ENCODE measurements around the gene UGT1A10.
"Not testable (repeated sequence)": the region's sequence is repeated elsewhere in the genome, so short reads cannot be mapped to it uniquely, and the experiment has no call there.

The UGT1A10 gene

GRCh38 chr2:233655943-233656342 is 19.7 kb downstream of the UGT1A10 start:
- not testable (repeated sequence) for H3K4me3 ChIP-seq (ENCODE audit: low read depth in 1 of 2, low read length in 2 of 2); H3K27me3 ChIP-seq (ENCODE audit: low read depth, low read length); H3K9me3 ChIP-seq (ENCODE audit: control insufficient read depth in 1 of 2, low read length in 2 of 2); H3K4me1 ChIP-seq (ENCODE audit: control insufficient read depth in 1 of 2, insufficient read depth in 2 of 2, low read length in 2 of 2); H3K36me3 ChIP-seq (ENCODE audit: control insufficient read depth in 1 of 2, insufficient read depth in 2 of 2, low read length in 2 of 2); H3K27ac ChIP-seq (ENCODE audit: low read length)

- H3K27me3 ChIP-seq (ENCODE audit: low read depth, low read length), result no peaks in the 10 kb centered on the region
- H3K4me1 ChIP-seq (ENCODE audit: control insufficient read depth in 1 of 2, insufficient read depth in 2 of 2, low read length in 2 of 2), result no peaks in the 10 kb centered on the region
- no peaks in the 10 kb centered on the region for H3K36me3 ChIP-seq (ENCODE audit: control insufficient read depth in 1 of 2, insufficient read depth in 2 of 2, low read length in 2 of 2)
- H3K9me3 ChIP-seq (ENCODE audit: control insufficient read depth in 1 of 2, low read length in 2 of 2), result no peaks in the 10 kb centered on the region
- no peak overlapping the region for H3K4me3 ChIP-seq (ENCODE audit: low read depth in 1 of 2, low read length in 2 of 2)
- no peak overlapping the region for H3K27ac ChIP-seq (ENCODE audit: low read length)
Measured at GRCh38 chr2:233656443-233656842, 20.2 kb downstream of the UGT1A10 start.

GRCh38 chr2:233658610-233659009 is 22.4 kb downstream of the UGT1A10 start:
- no peak overlapping the region for H3K4me3 ChIP-seq (ENCODE audit: low read depth in 1 of 2, low read length in 2 of 2)
- no peaks in the 10 kb centered on the region for H3K36me3 ChIP-seq (ENCODE audit: control insufficient read depth in 1 of 2, insufficient read depth in 2 of 2, low read length in 2 of 2)
- H3K27me3 ChIP-seq (ENCODE audit: low read depth, low read length), result no peaks in the 10 kb centered on the region
- H3K4me1 ChIP-seq (ENCODE audit: control insufficient read depth in 1 of 2, insufficient read depth in 2 of 2, low read length in 2 of 2), result no peaks in the 10 kb centered on the region
- H3K27ac ChIP-seq (ENCODE audit: low read length), result no peak overlapping the region
- H3K9me3 ChIP-seq (ENCODE audit: control insufficient read depth in 1 of 2, low read length in 2 of 2), result no peaks in the 10 kb centered on the region

DNA sequence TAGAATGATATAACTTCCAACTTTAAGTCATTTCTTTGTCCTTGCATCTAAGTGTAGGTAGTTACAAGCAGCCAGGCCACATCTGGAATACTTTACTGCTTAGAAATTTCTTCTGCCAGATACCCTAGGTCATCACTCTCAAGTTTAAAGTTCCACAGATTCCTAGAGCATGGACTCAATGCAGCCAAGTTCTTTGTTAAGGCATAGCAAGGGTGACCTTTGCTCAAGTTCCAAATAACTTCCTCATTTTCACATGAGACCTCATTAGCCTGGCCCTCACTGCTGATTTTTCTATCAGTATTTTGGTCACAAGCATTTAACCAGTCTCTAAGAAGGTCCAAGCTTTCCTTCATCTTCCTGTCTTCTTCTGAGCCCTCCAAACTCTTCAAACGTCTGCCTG is 27.7 kb downstream of the UGT1A10 start:
- Histone ChIP-seq H3K4me3 (ENCODE audit: low read depth in 1 of 2, low read length in 2 of 2) (no peak overlapping the region), H3K27me3 (ENCODE audit: low read depth, low read length) (no peaks in the 10 kb centered on the region), H3K36me3 (ENCODE audit: control insufficient read depth in 1 of 2, insufficient read depth in 2 of 2, low read length in 2 of 2) (no peaks in the 10 kb centered on the region), H3K27ac (ENCODE audit: low read length) (no peak overlapping the region), H3K9me3 (ENCODE audit: control insufficient read depth in 1 of 2, low read length in 2 of 2) (no peaks in the 10 kb centered on the region), H3K4me1 (ENCODE audit: control insufficient read depth in 1 of 2, insufficient read depth in 2 of 2, low read length in 2 of 2) (no peaks in the 10 kb centered on the region)

- H3K4me3 ChIP-seq (ENCODE audit: low read depth in 1 of 2, low read length in 2 of 2), result no peak overlapping the region
- H3K27me3 ChIP-seq (ENCODE audit: low read depth, low read length), result no peaks in the 10 kb centered on the region
- H3K4me1 ChIP-seq (ENCODE audit: control insufficient read depth in 1 of 2, insufficient read depth in 2 of 2, low read length in 2 of 2), result no peaks in the 10 kb centered on the region
- H3K9me3 ChIP-seq (ENCODE audit: control insufficient read depth in 1 of 2, low read length in 2 of 2), result no peaks in the 10 kb centered on the region
- no peaks in the 10 kb centered on the region for H3K36me3 ChIP-seq (ENCODE audit: control insufficient read depth in 1 of 2, insufficient read depth in 2 of 2, low read length in 2 of 2)
- no peak overlapping the region for H3K27ac ChIP-seq (ENCODE audit: low read length)
Measured at GRCh38 chr2:233668605-233669260, 32.5 kb downstream of the UGT1A10 start.

DNA sequence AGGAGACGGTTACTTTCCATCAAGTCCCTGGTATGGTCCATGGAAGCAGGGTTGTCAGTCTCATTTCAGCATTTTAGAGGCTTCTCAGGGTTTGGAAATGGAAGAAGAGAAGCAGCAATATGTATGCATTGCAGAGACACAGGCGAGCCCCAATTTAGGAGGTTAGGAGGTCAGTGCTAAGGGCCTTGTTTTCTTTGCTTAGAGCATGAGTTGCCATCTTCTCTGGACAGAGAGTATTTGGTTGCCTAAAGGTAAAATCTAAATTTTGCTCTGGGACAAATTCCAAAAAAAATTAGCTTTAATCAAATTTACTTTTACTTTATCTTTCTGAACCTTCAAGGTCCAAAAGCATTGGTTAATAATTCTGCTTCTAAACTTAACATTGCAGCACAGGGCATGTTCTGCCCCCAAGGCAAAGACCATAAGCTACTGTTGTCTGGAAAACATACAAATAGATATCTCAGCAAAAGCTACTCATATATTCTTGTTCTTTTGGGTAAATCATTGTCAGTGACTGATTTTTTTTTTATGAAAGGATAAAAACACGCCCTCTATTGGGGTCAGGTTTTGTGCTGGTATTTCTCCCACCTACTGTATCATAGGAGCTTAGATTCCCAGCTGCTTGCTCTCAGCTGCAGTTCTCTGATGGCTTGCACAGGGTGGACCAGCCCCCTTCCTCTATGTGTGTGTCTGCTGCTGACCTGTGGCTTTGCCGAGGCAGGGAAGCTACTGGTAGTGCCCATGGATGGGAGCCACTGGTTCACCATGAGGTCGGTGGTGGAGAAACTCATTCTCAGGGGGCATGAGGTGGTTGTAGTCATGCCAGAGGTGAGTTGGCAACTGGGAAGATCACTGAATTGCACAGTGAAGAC is 35.3 kb downstream of the UGT1A10 start, which contains the start of gene UGT1A9:
Gene UGT1A9, plus strand, starts transcription at position 609 of the 872 bp plus-strand sequence. Its CDS starts 37 bp downstream, at position 646.
- H3K4me3 ChIP-seq (ENCODE audit: low read depth in 1 of 2, low read length in 2 of 2), result no peak within 1 kb of the TSS
- no peaks in the 10 kb centered on the region for H3K27me3 ChIP-seq (ENCODE audit: low read depth, low read length)
- no peaks in the 10 kb centered on the region for H3K9me3 ChIP-seq (ENCODE audit: control insufficient read depth in 1 of 2, low read length in 2 of 2)
- H3K4me1 ChIP-seq (ENCODE audit: control insufficient read depth in 1 of 2, insufficient read depth in 2 of 2, low read length in 2 of 2), result no peaks in the 10 kb centered on the region
- H3K36me3 ChIP-seq (ENCODE audit: control insufficient read depth in 1 of 2, insufficient read depth in 2 of 2, low read length in 2 of 2), result no peaks in the 10 kb centered on the region
- no peak within 1 kb of the TSS for H3K27ac ChIP-seq (ENCODE audit: low read length)

DNA sequence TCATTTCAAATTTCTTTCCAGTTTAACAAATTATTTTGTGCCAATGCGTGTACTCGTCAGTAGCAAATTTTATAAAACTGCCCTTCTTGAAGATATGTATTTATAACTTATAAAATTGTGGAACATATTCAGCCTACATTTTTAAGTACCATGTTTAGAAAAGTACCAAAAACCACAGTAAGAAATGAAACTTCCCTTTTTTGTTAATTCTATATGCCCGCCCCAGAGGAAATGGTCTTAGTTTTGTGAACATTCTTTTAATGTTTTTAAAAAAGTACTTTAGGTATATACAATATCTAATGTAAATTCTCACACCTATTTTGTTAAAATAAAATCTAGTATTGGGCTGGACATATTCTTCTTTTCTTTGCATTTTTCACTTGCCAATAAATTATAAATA is 36.6 kb downstream of the UGT1A10 start:
- no peaks in the 10 kb centered on the region for H3K27me3 ChIP-seq (ENCODE audit: low read depth, low read length)
- H3K9me3 ChIP-seq (ENCODE audit: control insufficient read depth in 1 of 2, low read length in 2 of 2), result no peaks in the 10 kb centered on the region
- no peak overlapping the region for H3K4me3 ChIP-seq (ENCODE audit: low read depth in 1 of 2, low read length in 2 of 2)
- H3K27ac ChIP-seq (ENCODE audit: low read length), result no peak overlapping the region
- no peaks in the 10 kb centered on the region for H3K36me3 ChIP-seq (ENCODE audit: control insufficient read depth in 1 of 2, insufficient read depth in 2 of 2, low read length in 2 of 2)
- no peaks in the 10 kb centered on the region for H3K4me1 ChIP-seq (ENCODE audit: control insufficient read depth in 1 of 2, insufficient read depth in 2 of 2, low read length in 2 of 2)

GRCh38 chr2:233673896-233674295 is 37.6 kb downstream of the UGT1A10 start:
- no peak overlapping the region for H3K27ac ChIP-seq (ENCODE audit: low read length)
- H3K27me3 ChIP-seq (ENCODE audit: low read depth, low read length), result no peaks in the 10 kb centered on the region
- H3K4me1 ChIP-seq (ENCODE audit: control insufficient read depth in 1 of 2, insufficient read depth in 2 of 2, low read length in 2 of 2), result no peaks in the 10 kb centered on the region
- H3K9me3 ChIP-seq (ENCODE audit: control insufficient read depth in 1 of 2, low read length in 2 of 2), result no peaks in the 10 kb centered on the region
- no peak overlapping the region for H3K4me3 ChIP-seq (ENCODE audit: low read depth in 1 of 2, low read length in 2 of 2)
- H3K36me3 ChIP-seq (ENCODE audit: control insufficient read depth in 1 of 2, insufficient read depth in 2 of 2, low read length in 2 of 2), result no peaks in the 10 kb centered on the region

- Histone ChIP-seq H3K27me3 (ENCODE audit: low read depth, low read length) (no peaks in the 10 kb centered on the region), H3K4me3 (ENCODE audit: low read depth in 1 of 2, low read length in 2 of 2) (no peak overlapping the region), H3K4me1 (ENCODE audit: control insufficient read depth in 1 of 2, insufficient read depth in 2 of 2, low read length in 2 of 2) (no peaks in the 10 kb centered on the region), H3K27ac (ENCODE audit: low read length) (no peak overlapping the region), H3K36me3 (ENCODE audit: control insufficient read depth in 1 of 2, insufficient read depth in 2 of 2, low read length in 2 of 2) (no peaks in the 10 kb centered on the region), H3K9me3 (ENCODE audit: control insufficient read depth in 1 of 2, low read length in 2 of 2) (no peaks in the 10 kb centered on the region)
Measured at GRCh38 chr2:233674314-233674713, 38.1 kb downstream of the UGT1A10 start.

- Histone ChIP-seq H3K4me3 (ENCODE audit: low read depth in 1 of 2, low read length in 2 of 2) (no peak overlapping the region), H3K27ac (ENCODE audit: low read length) (no peak overlapping the region), H3K4me1 (ENCODE audit: control insufficient read depth in 1 of 2, insufficient read depth in 2 of 2, low read length in 2 of 2) (no peaks in the 10 kb centered on the region), H3K27me3 (ENCODE audit: low read depth, low read length) (no peaks in the 10 kb centered on the region), H3K9me3 (ENCODE audit: control insufficient read depth in 1 of 2, low read length in 2 of 2) (no peaks in the 10 kb centered on the region), H3K36me3 (ENCODE audit: control insufficient read depth in 1 of 2, insufficient read depth in 2 of 2, low read length in 2 of 2) (no peaks in the 10 kb centered on the region)
Measured at GRCh38 chr2:233674995-233675394, 38.7 kb downstream of the UGT1A10 start.

- Histone ChIP-seq H3K27me3 (ENCODE audit: low read depth, low read length) (no peaks in the 10 kb centered on the region), H3K27ac (ENCODE audit: low read length) (no peak overlapping the region), H3K36me3 (ENCODE audit: control insufficient read depth in 1 of 2, insufficient read depth in 2 of 2, low read length in 2 of 2) (no peaks in the 10 kb centered on the region), H3K9me3 (ENCODE audit: control insufficient read depth in 1 of 2, low read length in 2 of 2) (no peaks in the 10 kb centered on the region), H3K4me3 (ENCODE audit: low read depth in 1 of 2, low read length in 2 of 2) (no peak overlapping the region), H3K4me1 (ENCODE audit: control insufficient read depth in 1 of 2, insufficient read depth in 2 of 2, low read length in 2 of 2) (no peaks in the 10 kb centered on the region)
Measured at GRCh38 chr2:233676046-233676445, 39.8 kb downstream of the UGT1A10 start.

All from muscle layer of duodenum (tissue), 2 donors.